ENCODE data around the gene PLCXD3. TPM values are rescaled to one million over a fixed set of nuclear protein-coding genes. Genes with fewer than 3 reads are reported as not detected.

Gene PLCXD3
- 95.3 TPM for total RNA-seq
- long read RNA-seq, full-length matches to known transcripts, result 9 of 36 reads
- long read RNA-seq, partial matches to known transcripts, result 0 of 36 reads
- long read RNA-seq, other reads (novel, unspliced or antisense), result 27 of 36 reads

GRCh38 chr5:41510176-41510831, at the start of gene PLCXD3:
PLCXD3 (minus strand) TSS chr5:41510601; CDS start chr5:41510526, 75 bp downstream.
- intact Hi-C loops (cut with micrococcal nuclease), result loop anchor here (5.0 kb wide), 1 partner anchor 238 kb away; no protein-coding TSS in a partner anchor
- peak; percentile 77 for DNase-seq
- ATAC-seq, result peak; percentile 95

GRCh38 chr5:41559184-41559583, 48.8 kb upstream of the PLCXD3 start:
- DNase-seq (no peak), ATAC-seq (no peak)
- intact Hi-C loops (cut with micrococcal nuclease), result no loop called here

GRCh38 chr5:41558295-41558694, 47.9 kb upstream of the PLCXD3 start:
- ATAC-seq (no peak), DNase-seq (no peak)
- intact Hi-C loops (cut with micrococcal nuclease), result no loop called here

- ATAC-seq, result peak; percentile 70
- no peak for DNase-seq
- intact Hi-C loops (cut with micrococcal nuclease), result no loop called here
Measured at GRCh38 chr5:41547991-41548390, 37.6 kb upstream of the PLCXD3 start.

GRCh38 chr5:41542183-41542582, 31.8 kb upstream of the PLCXD3 start:
- DNase-seq (peak; percentile 36), ATAC-seq (peak; percentile 95)
- intact Hi-C loops (cut with micrococcal nuclease), result no loop called here

- intact Hi-C loops (cut with micrococcal nuclease), result no loop called here
- DNase-seq (no peak), ATAC-seq (peak; percentile 72)
Measured at GRCh38 chr5:41539454-41539853, 29.1 kb upstream of the PLCXD3 start.

DNA sequence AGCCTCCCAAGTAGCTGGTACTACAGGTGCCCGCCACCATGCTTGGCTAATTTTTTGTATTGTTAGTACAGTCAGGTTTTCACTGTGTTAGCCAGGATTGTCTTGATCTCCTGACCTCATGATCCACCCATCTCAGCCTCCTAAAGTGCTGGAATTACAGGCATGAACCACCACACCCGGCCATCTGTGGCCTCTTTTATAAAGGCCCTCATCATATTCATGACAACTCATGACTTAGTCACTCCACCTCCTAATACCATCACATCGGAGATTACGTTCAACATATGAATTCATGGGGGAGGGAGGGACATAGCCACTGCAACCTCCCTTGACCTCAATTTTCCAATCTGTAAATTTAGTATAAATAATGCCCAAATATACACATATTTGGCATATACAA, 27.2 kb upstream of the PLCXD3 start:
- intact Hi-C loops (cut with micrococcal nuclease), result no loop called here
- no peak for ATAC-seq
- no peak for DNase-seq

DNA sequence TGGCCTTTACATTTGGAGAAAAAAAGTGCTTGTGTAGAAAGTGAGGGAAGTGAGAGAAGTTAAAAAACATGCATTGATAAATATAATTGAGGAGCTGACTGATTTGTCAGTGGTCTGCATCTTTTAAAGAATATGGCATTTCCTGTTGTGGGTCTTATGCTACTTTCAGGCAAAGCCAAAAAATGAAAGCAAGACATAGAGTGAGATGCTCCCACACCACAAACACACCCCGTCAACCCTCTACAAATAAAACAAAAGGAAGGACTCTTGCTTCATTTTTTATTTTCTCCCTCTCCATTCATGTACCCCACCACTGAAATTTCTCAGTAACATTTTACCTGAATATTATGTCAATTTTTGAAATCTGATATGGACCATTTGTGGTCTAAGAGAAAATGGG, 22.1 kb upstream of the PLCXD3 start:
- ATAC-seq (no peak), DNase-seq (no peak)
- intact Hi-C loops (cut with micrococcal nuclease), result no loop called here

DNA sequence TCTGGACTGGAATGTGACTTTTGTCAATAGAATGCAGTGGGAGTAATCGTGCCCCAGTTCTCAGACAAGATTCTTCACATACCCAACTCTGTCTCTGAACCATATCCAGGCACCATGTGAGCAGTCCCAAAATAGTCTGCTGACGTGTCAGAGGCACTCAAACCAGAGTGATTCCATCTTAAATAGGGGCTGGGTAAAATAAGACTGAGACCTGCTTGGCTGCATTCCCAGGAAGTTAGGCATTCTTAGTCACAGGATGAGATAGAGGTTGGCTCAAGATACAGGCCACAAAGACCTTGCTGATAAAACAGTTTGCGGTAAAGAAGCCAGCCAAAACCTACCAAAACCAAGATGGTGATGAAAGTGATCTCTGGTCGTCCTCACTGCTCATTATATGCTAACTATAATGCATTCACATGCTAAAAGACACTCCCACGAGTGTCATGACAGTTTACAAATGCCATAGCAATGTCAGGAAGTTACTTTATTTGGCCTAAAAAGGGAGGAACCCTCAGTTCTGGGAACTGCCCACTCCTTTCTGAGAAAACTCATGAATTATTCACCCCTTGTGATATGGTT, 16.9 kb upstream of the PLCXD3 start:
- DNase-seq, result peak; percentile 34
- intact Hi-C loops (cut with micrococcal nuclease), result loop anchor here (5.0 kb wide), 1 partner anchor 260 kb away; no protein-coding TSS in a partner anchor
- ATAC-seq, result peak; percentile 99

- DNase-seq (no peak), ATAC-seq (peak; percentile 58)
- intact Hi-C loops (cut with micrococcal nuclease), result loop anchor here (5.0 kb wide), 1 partner anchor 259 kb away; no protein-coding TSS in a partner anchor
Measured at GRCh38 chr5:41526699-41527098, 16.3 kb upstream of the PLCXD3 start.

- intact Hi-C loops (cut with micrococcal nuclease), result no loop called here
- ATAC-seq (no peak), DNase-seq (no peak)
Measured at GRCh38 chr5:41524174-41524573, 13.8 kb upstream of the PLCXD3 start.

DNA sequence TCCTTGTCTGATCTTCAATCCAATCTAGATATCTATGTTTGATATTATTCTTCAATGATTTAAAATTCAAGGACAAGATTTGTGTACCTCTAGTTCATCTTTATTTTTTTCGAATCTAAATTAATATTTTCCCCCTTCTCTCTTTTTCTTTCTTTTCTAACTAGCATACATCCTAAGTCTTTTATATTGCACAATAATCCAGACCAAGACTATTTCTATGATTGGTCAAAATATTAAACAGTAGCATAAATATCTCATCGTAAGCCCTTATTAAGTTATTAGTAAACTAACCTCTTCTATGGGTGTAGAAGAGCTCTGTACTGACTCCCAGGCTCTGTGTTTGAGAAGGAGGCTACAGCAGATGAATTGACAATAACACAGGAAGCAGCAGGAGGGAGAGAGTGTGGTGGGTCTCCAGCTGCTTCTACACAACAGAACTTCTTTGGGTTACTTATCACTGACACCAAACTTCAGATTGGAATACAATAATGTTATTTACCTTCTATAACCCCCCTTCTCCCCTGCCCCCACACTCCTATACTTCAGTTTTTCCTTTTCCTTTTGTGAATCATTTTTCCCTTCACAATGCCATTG, 11.9 kb upstream of the PLCXD3 start:
- no peak for DNase-seq
- ATAC-seq, result no peak
- intact Hi-C loops (cut with micrococcal nuclease), result no loop called here

- ATAC-seq (no peak), DNase-seq (no peak)
- intact Hi-C loops (cut with micrococcal nuclease), result no loop called here
Measured at GRCh38 chr5:41519801-41520200, 9.4 kb upstream of the PLCXD3 start.

DNA sequence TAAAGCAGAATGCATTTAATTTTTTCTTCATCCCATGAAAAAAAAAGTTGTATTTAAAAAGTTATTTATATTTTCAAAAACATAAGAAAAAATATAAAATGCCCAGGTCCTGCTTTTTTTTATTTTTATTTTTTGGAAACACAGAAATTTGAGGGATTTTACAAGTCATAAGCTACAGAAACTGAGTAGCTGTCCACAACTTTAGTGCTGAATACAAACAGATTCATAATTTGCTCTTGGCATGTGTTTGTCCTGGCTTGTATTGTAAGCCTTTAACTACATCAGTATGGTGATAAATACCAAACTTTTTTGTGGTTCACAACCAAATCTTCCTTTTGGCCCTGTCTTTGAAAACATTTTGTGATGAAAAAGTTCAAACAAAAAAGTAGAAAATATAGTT, 7.5 kb upstream of the PLCXD3 start:
- ATAC-seq (no peak), DNase-seq (no peak)
- intact Hi-C loops (cut with micrococcal nuclease), result no loop called here

- ATAC-seq (no peak), DNase-seq (no peak)
- intact Hi-C loops (cut with micrococcal nuclease), result loop anchor here (5.0 kb wide), 1 partner anchor 239 kb away; no protein-coding TSS in a partner anchor
Measured at GRCh38 chr5:41511241-41511640, 840 bp upstream of the PLCXD3 start.

DNA sequence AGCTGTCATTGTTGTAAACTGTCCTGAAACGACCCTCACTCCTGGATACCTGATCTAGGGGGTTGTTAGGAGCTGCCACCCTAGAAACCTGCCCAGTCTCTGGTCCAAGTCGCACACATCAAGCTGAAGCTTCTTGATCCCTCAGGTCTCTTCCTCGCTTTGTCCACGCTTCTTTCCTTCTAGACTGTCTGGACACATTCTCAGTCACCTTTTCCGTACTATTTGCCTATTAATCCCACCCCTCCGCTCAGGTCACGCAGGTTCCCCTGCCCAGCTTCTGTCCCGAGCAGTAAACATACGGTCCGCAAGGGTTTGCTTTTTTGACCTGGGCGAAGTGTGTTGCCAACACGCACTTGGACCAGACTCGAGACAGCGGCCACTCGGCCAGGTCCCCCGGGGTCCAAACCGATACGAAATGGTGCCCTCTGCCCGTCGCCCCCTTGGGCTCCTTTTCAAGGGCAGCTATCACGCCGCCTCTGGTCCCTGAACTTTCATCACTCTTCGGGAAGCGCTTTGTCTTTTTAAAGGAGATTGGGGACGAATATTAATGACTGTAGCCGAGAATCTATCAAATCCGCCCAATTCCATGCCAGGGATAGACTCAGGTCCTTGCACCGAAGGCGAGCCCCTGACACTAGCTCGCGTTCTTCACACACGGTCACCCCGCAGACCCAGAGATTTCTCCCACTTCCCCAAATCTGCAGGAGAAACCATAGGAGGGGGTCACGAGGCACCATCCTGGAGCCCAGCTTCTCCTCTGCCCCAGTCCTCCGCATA, 814 bp downstream of the PLCXD3 start:
- ATAC-seq (peak; percentile 39), DNase-seq (peak; percentile 34)
- intact Hi-C loops (cut with micrococcal nuclease), result loop anchor here (5.0 kb wide), 1 partner anchor 237 kb away; no protein-coding TSS in a partner anchor

- peak; percentile 32 for ATAC-seq
- DNase-seq, result no peak
- intact Hi-C loops (cut with micrococcal nuclease), result no loop called here
Measured at GRCh38 chr5:41508696-41509398, 1.6 kb downstream of the PLCXD3 start.

DNA sequence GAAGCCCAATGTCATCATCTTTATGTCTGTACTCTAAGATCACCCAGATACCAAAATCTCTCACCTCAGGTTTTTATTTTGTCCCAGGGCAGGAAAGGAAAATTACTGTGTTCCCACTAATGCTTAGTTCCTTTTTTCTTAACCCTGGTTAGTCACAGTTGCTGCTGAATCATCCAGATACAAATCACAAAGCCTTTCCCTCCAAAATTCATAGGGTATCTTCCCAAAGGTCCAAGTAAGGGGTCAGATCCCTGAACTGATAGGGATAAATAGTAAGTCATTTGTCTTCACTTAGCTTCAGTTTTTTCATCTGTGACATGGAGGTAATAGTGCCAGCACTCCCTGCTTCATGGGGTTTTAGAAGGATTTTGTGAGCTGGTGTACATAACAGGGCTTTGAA, 2.2 kb downstream of the PLCXD3 start:
- ATAC-seq, result no peak
- intact Hi-C loops (cut with micrococcal nuclease), result no loop called here
- DNase-seq, result no peak

GRCh38 chr5:41507501-41507900, 2.9 kb downstream of the PLCXD3 start:
- no peak for ATAC-seq
- DNase-seq, result no peak
- intact Hi-C loops (cut with micrococcal nuclease), result no loop called here
